Gastrocnemius medialis (tissue), 4 donors: ENCODE measurements around the gene HOXA5. TPM values are rescaled to one million over a fixed set of nuclear protein-coding genes. Genes with fewer than 3 reads are reported as not detected.
A peak's percentile ranks its signal among the peaks of the same experiment; 100 is the strongest.

Source experiments
- ATAC-seq, 2 donors: fragments of 150-250 bp; one replicate each; pipeline ENCODE4 v1.9.1; 2016
- DNase-seq, 2 donors: peaks; one replicate each; pipeline ENCODE4 v3.0.0-alpha.2; 2019
- H3K27ac ChIP-seq, 4 donors: fragments of 200-600 bp; sonication (generic); 1 replicate in 1 of 4; 2 replicates in 3 of 4; pipeline ENCODE4 v1.5.1; 2016 to 2018; ENCODE audit warnings: mild to moderate bottlenecking in 2 of 4, moderate library complexity in 1 of 4
- H3K27me3 ChIP-seq, 3 donors: fragments of 200-600 bp; sonication (generic) in 2 of 3; 1 replicate in 1 of 3; 2 replicates in 2 of 3; pipeline versions ENCODE4 v1.5.1 to v1.6.0; 2016 to 2019; ENCODE audit warnings: mild to moderate bottlenecking in 1 of 3, moderate library complexity in 1 of 3
- H3K36me3 ChIP-seq, 2 donors: fragments of 200-600 bp; sonication (generic) in 1 of 2; one replicate each; pipeline ENCODE4 v1.5.1; 2017 to 2018
- H3K4me1 ChIP-seq, 2 donors: fragments of 200-600 bp; sonication (generic) in 1 of 2; one replicate each; pipeline ENCODE4 v1.5.1; 2016 to 2017; ENCODE audit warnings: mild to moderate bottlenecking in 2 of 2
- H3K4me3 ChIP-seq, 4 donors: fragments of 200-600 bp; sonication (generic) in 3 of 4; 1 replicate in 1 of 4; 2 replicates in 3 of 4; pipeline ENCODE4 v1.5.1; 2016 to 2019; ENCODE audit warnings: mild to moderate bottlenecking in 2 of 4
- H3K9me3 ChIP-seq, 3 donors: fragments of 200-600 bp; sonication (generic) in 2 of 3; 1 replicate in 1 of 3; 2 replicates in 2 of 3; pipeline ENCODE4 v1.5.1; 2016 to 2019
- CTCF ChIP-seq, 5 experiments: fragments of 450-650 bp in 3 of 5; fragments of 200-600 bp in 2 of 5; sonication (generic) in 2 of 5; IDR thresholded peaks in 4 of 5; conservative IDR thresholded peaks in 1 of 5; 1 replicate in 4 of 5; 2 replicates in 1 of 5; pipeline ENCODE4 v1.5.1; 2016 to 2019; ENCODE audit warnings: antibody characterized with exemption in 5 of 5, mild to moderate bottlenecking in 3 of 5, moderate library complexity in 3 of 5
- POLR2A ChIP-seq, 2 donors: fragments of 450-650 bp; IDR thresholded peaks; one replicate each; pipeline ENCODE4 v1.6.1; 2017; ENCODE audit warnings: antibody characterized with exemption in 2 of 2, mild to moderate bottlenecking in 2 of 2, moderate library complexity in 2 of 2
- in situ Hi-C, 4 donors: fragments of 200-750 bp; cut with MboI; loops; one replicate each; pipeline versions ENCODE4 v1.15.0 to v1.8.0; 2017; ENCODE audit warnings: low sequenced_read_pairs in 4 of 4
- intact Hi-C: fragments of 100-400 bp; cut with DNase I; formaldehyde crosslinking; loops from one replicate; pipeline ENCODE4 v1.15.1; 2023; ENCODE audit warnings: low total_unique reads
- total RNA-seq, 4 donors: library from RNA; depleted of rRNA; stranded (reverse); fragments of >200 nt; gene quantifications; one replicate each; pipeline versions ENCODE4 v1.1.0 to v1.2.3, GENCODE V29; 2016

Gene HOXA5
- total RNA-seq, 4 donors from 2014 or later: 2.7 to 7.1 (median 7.0) TPM

DNA sequence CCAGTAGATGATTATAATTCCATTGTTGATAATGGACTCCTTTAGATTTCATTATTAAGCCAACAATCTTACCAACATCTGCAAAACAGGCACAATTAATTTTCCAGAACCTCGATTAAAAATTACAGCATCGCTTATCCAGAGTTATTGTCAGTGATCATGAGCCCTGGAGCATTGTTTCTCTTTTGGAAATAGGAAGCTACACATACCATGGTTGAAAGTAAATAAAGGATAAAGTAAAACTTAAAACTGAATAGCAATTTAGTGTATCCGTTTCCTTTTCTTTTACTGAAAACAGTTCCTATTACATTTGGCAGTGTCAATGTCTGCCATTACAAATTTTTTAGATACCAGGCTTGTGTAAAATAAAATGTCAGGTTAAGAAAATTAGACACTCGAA is 31.1 kb downstream of the HOXA5 start:
- no peaks in the 10 kb centered on the region for H3K36me3 ChIP-seq
- ATAC-seq (no peak), DNase-seq (no peak)
- no peak for TF ChIP-seq POLR2A (IDR thresholded peaks at IDR 0.05)
- TF ChIP-seq CTCF (IDR thresholded peaks at IDR 0.05 in 4 of 5, conservative IDR thresholded peaks at IDR 0.05 in 1 of 5): no peak
- H3K4me1 ChIP-seq: peaks cover 21 to 30% of the 10 kb centered on the region in 2 donors
- H3K9me3 ChIP-seq: no peaks in the 10 kb centered on the region
- no peaks in the 10 kb centered on the region for H3K27me3 ChIP-seq
- intact Hi-C loops: no loop called here
- peak overlapping the region; percentile 66 to 87 (median 82) for H3K27ac ChIP-seq
- peak overlapping the region in 1 of 4 donors; percentile 53 for H3K4me3 ChIP-seq
- in situ Hi-C loops: no loop called here

- Histone ChIP-seq H3K27ac (peak overlapping the region; percentile 66 to 85 (median 72)), H3K27me3 (no peaks in the 10 kb centered on the region)
Measured at GRCh38 chr7:27111751-27112277, 31.7 kb downstream of the HOXA5 start.

DNA sequence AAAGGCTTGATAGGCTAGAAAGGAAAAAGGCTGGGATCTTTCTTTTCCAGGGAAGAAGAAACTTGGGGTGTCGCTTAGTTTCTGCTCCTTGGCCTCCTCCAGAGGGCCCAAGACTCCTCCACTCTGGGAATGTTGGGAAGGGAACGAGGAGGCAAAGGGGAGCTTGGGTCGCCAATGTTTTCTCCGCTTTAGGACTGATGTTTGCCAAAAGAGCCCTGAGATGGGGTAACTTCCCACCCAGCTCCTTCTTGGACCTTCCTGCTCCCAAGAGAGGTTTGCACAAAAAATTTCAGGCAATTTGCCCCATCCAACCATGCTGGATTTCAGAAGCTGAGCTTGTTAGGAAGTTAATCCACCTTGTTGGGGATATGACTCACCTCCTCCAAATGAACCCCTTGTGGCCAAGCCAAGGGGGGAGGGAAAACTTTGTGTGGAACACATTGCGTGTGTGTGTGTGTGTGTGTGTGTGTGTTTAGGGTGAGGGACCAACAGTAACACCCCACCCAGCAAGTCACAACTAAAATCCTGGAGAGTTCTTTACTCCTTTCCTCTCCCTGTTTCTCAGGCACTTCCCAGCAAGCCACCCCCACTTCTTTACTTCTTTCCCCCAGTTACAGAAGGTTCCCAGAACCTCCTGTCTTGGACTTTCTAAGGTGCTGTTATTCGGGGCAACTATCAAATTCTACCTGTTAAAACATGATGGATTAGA is 32.3 kb downstream of the HOXA5 start:
- ATAC-seq (peak in 1 of 2 donors; percentile 4), DNase-seq (no peak)
- TF ChIP-seq CTCF (IDR thresholded peaks at IDR 0.05 in 4 of 5, conservative IDR thresholded peaks at IDR 0.05 in 1 of 5) (no peak), POLR2A (IDR thresholded peaks at IDR 0.05) (no peak)
- Histone ChIP-seq H3K4me1 (peaks cover 21 to 38% of the 10 kb centered on the region in 2 donors), H3K4me3 (peak overlapping the region in 2 of 4 donors; percentile 14 to 31), H3K27me3 (no peaks in the 10 kb centered on the region), H3K27ac (peak overlapping the region; percentile 66 to 85 (median 72)), H3K36me3 (no peaks in the 10 kb centered on the region), H3K9me3 (no peaks in the 10 kb centered on the region)
- intact Hi-C loops (no loop called here), in situ Hi-C loops (no loop called here)

More at GRCh38 chr7:27111751-27112277, 31.7 kb downstream of the HOXA5 start:
- no peak for TF ChIP-seq POLR2A (IDR thresholded peaks at IDR 0.05)
- TF ChIP-seq CTCF (IDR thresholded peaks at IDR 0.05 in 4 of 5, conservative IDR thresholded peaks at IDR 0.05 in 1 of 5): no peak
- Histone ChIP-seq H3K4me3 (no peak overlapping the region), H3K9me3 (no peaks in the 10 kb centered on the region), H3K4me1 (peaks cover 21 to 32% of the 10 kb centered on the region in 2 donors), H3K36me3 (no peaks in the 10 kb centered on the region)
- in situ Hi-C loops: no loop called here
- DNase-seq: no peak
- ATAC-seq: no peak
- intact Hi-C loops: no loop called here

DNA sequence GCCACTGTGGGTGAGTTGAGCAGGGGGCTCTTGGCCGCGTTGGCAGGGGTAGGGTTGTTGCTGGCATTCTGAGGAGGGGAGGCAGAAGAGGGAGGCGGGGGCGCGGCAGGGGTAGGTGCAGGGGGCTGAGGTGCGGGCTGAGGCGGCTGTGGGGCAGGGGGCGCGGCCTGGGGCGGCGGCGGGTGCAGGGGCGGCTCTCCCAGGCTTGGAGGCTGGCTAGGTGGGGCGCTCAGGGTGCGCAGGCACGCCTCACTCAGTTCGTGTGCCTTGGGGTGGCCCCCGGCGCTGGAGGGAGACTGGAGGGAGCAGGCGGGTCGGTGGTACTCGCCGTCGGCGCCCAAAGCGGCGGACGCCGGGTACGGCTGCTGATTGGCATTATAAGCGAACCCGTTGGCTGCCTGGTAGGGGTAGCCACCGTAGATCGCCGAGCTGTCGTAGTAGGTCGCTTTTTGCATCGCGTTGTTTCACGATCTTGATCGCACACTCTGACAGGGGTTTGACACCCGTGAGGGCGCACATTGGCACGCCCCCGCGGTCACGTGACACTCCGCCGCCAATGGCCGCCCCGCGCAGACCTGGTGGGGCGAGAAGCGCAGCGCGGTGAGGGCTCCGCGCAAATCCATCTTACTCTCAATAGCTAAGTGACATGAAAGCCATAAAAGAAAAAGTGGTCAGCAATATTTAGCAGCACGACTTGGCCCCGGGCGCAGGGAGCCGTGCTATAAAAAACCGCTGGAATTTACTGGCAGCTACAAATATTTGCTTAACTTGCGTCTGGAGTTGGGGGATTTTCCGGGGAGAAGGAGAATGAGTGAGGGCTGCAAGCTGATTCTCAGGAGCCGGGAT is 33.1 kb downstream of the HOXA5 start:
- Histone ChIP-seq H3K36me3 (no peaks in the 10 kb centered on the region), H3K27ac (peak overlapping the region; percentile 66 to 85 (median 72)), H3K27me3 (no peaks in the 10 kb centered on the region), H3K9me3 (no peaks in the 10 kb centered on the region), H3K4me1 (peaks cover 21 to 39% of the 10 kb centered on the region in 2 donors), H3K4me3 (peak overlapping the region in 3 of 4 donors; percentile 14 to 36 (median 31))
- intact Hi-C loops (no loop called here), in situ Hi-C loops (no loop called here)
- TF ChIP-seq POLR2A (IDR thresholded peaks at IDR 0.05) (no peak), CTCF (IDR thresholded peaks at IDR 0.05 in 4 of 5, conservative IDR thresholded peaks at IDR 0.05 in 1 of 5) (no peak)
- DNase-seq: no peak
- ATAC-seq: no peak
